Effector CD4-positive, alpha-beta T cell (primary cell): ENCODE measurements around the gene ZBTB20.

ENCODE experiments used
- DNase-seq: peaks from one replicate; pipeline ENCODE4 v3.0.0-alpha.2; 2020

The ZBTB20 gene

DNA sequence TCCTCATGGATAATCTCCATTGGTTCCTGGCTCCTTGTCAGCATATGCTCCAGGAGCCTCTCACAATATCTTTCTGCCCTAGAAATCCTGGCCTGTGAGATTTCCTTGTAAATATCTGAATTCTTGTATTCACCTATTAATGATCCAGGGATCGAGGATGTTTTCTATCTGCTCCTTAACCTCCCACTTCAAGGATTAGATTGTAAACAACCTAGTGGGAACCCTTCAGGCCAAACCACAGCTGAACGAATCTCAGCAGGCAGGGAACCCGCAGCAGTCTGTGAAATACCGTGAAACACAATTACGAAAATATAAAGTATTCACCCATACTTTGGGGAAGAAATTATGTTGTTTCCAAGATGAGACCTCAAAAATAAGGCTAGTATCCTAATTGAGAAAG is 637.3 kb downstream of the ZBTB20 start:
- DNase-seq = no peak

GRCh38 chr3:114508976-114509375 is 638.1 kb downstream of the ZBTB20 start:
- no peak for DNase-seq

DNA sequence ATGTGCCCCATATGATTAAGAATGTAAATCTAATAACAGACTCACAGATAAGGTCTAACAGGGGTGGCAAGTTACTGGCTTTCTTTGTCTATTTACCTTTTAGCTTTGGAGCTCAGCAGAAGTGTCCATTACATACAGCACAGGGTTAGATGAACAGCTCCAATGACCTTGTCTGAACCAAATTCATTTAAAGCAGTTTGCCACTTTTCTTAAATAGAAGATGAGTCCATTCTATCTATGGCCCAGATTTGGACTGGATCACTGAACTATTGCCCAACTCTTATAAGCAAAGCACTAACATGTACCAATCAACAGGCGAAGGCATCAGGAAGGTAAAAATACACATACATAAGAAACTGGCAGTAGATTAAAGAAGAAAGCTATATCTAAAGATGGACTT is 638.9 kb downstream of the ZBTB20 start:
- DNase-seq = no peak

DNA sequence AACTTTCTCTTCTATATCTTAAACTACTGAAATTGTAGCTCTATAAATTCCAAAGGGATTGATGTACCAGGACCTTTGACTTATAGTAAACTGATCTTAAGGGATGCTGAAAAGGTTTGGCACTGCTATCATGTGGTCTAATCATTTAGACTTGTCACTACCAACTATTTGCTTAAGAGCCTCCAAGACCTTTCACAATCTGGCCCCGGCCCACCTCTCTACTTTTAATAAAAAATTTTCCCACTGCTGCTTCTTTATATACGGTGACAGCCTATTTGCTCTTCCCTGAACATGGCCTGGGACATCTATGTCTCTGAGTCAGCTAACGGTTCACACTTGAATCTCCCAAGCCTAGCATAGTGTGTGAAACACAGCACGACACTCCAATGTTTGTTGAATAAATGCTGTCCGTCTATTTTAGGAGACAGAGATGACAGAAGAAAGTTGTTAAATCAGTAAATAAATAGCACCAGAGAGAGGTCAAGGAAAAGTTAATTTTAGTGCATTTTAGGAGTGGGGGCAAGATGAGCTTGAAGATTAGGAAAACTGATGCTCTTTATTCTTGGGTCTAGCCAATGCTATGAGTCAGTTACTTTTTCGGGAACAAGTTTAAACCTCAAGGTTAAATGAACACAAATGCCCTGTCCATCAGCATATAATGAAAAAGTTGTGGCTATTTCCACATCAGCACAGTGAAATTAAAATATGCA is 640.3 kb downstream of the ZBTB20 start:
- no peak for DNase-seq

DNA sequence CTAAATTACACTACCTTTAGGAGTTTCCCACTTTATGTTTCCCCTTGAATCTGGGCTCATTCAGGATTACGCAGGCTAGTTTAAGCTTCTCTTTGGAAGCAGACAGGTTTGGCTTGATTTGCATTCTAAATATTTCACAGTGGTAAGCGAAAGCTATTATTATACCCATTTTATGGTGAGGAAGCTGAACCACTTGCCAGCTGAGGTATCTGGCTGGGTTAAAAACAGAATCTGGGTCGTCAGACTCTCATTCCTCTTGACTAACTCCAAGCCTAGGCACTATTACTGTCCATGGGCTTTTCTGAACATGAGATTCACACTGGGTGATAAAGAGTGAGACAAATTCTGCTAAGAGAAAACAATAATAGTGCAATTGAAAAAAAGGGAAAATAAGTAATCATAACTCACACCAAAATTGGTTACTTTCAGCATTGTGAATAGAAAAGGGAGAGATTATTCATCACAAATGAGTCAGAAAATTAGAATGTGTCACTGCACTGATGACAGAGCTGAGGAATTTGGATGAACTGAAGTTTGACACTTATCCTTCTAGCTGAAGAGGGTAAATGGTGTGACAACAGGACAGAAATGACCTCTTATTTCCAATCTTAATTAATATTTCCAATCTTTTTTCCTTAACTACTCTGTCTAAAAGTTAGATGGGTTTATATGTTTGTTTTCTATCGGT is 642.0 kb downstream of the ZBTB20 start:
- no peak for DNase-seq

- DNase-seq = no peak
These were observed 644.9 kb downstream of the ZBTB20 start for GRCh38 chr3:114502204-114502603.

DNA sequence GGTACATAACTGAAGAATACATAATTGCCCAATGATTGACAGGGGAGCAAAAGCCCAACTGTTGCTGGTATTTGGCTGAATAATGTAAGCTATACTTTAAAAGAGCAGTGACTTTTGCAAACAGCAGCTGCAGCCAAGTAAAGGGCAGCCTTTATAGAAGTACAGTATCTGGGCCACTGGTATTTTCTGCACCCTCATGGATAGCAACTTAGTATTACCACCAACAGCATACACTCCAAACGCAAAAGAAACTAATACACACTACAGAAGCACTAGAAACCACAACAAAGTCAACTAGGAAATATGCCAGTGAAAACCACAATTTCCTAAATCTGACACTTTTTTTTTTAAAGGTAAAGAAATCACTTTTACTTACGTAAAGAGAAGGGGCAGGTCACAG is 647.1 kb downstream of the ZBTB20 start:
- DNase-seq = no peak

- DNase-seq = no peak
These were observed 648.3 kb downstream of the ZBTB20 start for GRCh38 chr3:114498539-114499370.

DNA sequence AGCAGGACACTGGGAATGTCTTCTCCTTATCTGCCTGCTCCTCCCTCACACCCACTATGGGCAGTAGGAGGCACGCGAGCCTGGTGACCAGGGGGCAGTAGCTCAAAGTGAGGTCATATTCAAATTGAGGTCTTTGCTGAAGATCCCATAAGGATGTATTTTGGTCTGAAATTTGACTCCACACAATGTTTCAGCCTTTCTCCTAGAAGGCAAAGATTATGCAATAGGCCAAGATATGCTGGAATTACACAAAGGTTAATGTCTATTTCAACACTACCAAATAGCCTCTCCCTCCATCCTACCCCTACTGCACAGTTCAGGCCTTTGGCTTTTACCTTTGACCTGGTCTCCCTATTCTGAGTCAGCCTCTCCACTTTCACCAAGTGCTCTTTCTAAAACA is 650.2 kb downstream of the ZBTB20 start:
- DNase-seq = no peak

GRCh38 chr3:114496466-114496865 is 650.6 kb downstream of the ZBTB20 start:
- DNase-seq = no peak

- DNase-seq = no peak
These were observed 651.1 kb downstream of the ZBTB20 start for GRCh38 chr3:114496021-114496434.

DNA sequence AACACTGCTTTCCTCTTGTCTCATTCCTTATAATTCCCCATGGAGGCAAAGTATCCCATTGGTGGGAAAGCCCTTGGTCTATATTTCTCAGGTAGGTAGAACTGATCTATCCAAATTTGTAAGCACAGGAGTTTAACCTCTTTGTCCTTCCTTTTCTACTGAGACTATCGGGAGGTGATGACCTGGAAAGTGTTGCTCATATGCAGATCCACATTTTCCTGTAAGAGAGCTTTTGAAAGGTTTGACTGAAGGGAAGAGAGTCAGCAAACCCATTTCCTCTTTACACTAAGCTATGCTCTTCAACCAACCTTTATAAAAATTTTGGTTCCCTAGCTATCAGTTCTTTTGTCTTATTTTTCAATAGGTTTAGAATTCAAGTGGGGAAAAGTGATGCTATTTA is 652.6 kb downstream of the ZBTB20 start:
- DNase-seq = no peak

DNA sequence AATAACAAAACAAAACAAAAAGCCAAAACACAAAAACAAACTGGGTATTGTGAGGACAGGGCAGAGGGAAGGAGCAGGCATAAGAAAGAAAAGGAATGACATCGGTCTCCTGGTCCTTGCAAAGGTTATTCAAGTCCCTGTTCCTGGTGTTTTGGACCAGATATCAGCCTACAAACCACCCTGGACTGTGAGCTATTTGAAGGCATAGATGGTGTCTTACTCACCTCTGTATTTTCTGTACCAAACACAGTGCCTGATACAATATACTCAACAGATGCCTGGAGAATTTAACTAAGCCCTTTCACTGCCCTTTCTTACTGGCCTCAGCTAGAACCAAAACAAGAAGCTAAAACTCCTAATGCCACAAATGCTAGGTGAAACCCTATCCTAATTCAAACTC is 656.3 kb downstream of the ZBTB20 start:
- DNase-seq = no peak

- DNase-seq = no peak
These were observed 659.6 kb downstream of the ZBTB20 start for GRCh38 chr3:114487502-114487901.

DNA sequence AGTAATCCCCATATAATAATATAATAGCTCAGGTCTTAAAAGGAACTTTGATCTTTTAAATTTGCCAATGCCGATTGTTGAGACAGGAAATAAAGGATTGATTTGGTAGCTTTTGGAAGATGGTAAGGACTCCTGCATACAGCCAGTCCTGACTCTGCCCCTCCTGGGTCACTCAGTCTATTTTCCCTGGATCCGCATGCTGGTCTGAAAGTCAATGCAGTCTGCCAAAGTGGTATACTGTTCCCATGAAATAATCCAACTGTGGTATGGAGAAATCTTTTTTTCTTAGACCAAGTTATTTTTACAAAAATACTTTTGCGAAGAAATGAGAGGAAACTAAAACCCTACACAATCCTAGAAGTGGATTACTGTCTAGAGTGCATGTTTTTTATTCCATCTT is 662.2 kb downstream of the ZBTB20 start:
- no peak for DNase-seq

GRCh38 chr3:114481113-114481512 is 666.0 kb downstream of the ZBTB20 start:
- DNase-seq = no peak

GRCh38 chr3:114480442-114480841 is 666.6 kb downstream of the ZBTB20 start:
- DNase-seq = no peak

DNA sequence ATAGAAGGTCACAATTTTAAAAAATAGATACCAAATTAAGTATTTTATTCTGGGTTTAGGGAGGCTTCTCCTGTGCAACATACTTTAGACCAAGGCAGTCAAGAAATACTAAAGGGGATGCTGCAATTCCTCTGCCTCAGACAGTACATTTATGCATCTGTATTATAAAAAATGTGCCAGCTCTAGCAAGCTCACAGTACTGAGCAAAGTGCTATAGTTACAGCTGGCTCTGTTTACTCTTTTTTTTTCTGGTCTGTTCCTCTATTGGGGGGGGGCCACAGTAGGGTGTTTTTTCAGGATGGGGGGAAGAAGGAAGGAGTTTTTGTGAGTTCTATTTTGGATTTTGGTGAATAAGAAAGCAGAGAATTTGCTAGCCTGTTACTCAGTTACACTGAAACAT is 668.3 kb downstream of the ZBTB20 start:
- DNase-seq = no peak

- no peak for DNase-seq
These were observed 670.6 kb downstream of the ZBTB20 start for GRCh38 chr3:114476511-114476910.

GRCh38 chr3:114471478-114471877 is 675.6 kb downstream of the ZBTB20 start:
- no peak for DNase-seq

DNA sequence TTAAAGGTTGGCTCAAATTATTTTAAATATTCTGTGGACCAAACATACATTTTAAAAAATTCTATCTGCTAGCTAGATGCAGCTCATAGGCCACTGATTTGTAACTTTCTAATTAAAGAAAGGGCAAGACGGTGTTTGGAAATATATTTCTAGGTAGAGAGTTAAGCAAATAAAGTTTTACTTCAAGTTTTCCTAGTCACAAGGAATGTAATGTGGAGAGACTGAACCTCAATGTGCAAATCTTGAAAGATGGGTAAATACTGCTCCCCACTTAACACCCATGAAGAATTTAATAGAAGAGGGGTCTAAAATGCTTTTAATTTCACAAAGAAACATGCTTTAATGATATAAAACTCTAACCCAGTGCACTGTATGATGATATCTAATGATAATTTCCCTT is 678.0 kb downstream of the ZBTB20 start:
- no peak for DNase-seq

DNA sequence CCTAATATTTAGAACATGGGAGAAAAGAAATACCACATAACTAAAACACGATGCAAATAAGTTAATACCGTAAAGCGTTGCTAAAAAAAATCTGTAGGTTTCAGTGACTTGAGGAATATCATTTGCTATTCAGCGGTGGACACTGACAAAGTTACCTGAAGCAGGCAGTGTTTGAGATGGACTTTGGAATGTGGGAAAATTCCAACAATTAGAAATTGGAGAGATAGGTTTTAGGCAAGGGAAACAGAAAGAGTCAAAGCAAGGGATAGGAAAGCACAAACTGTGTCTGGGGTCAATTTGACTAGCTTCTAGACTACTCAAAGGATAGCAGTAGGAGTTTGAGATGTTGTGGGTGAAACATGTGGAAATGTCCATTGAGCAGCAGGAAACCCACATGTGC is 680.3 kb downstream of the ZBTB20 start:
- DNase-seq = no peak

GRCh38 chr3:114466251-114466650 is 680.8 kb downstream of the ZBTB20 start:
- no peak for DNase-seq

DNA sequence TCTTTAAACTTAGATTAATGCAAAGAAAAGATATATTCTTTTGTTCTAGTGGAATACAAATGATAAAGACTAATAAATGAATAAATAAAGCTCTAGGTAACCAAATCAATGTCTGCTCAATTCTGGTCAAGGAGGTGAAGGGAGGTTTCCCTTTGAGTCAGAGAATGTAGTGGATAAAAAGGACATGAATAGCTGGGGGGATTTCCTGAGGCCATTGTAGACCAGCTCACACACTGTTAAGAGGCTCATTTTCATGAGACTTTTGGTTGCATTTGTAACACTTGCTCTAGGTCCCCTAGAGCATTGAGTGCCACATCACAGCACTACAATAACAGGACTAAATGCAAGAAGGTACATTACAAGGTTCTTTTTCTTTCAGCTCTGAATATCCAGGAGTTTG is 682.5 kb downstream of the ZBTB20 start:
- DNase-seq = no peak
